Suprapubic skin (tissue), 4 donors: ENCODE results near the gene PRSS16.

ENCODE experiments used
- POLR2A ChIP-seq, 2 donors: fragments of 450-650 bp; IDR thresholded peaks; one replicate each; pipeline ENCODE4 v1.6.1; 2017; ENCODE audit warnings: antibody characterized with exemption in 2 of 2, mild to moderate bottlenecking in 2 of 2, moderate library complexity in 2 of 2
- POLR2AphosphoS5 ChIP-seq, 3 donors: sonication (generic); formaldehyde crosslinking; IDR thresholded peaks; one replicate each; pipeline ENCODE4 v1.6.1; 2017; ENCODE audit warnings: antibody characterized with exemption in 3 of 3
- TF ChIP-seq, protein P1 (sequence below), 2 donors: fragments of 200-600 bp in 1 of 2; fragments of 450-650 bp in 1 of 2; sonication (generic) in 1 of 2; IDR thresholded peaks; one replicate each; pipeline ENCODE4 v1.5.1; 2016 to 2019; ENCODE audit warnings: antibody characterized with exemption in 2 of 2, mild to moderate bottlenecking in 1 of 2, moderate library complexity in 1 of 2

- TF ChIP-seq, protein P1, sequence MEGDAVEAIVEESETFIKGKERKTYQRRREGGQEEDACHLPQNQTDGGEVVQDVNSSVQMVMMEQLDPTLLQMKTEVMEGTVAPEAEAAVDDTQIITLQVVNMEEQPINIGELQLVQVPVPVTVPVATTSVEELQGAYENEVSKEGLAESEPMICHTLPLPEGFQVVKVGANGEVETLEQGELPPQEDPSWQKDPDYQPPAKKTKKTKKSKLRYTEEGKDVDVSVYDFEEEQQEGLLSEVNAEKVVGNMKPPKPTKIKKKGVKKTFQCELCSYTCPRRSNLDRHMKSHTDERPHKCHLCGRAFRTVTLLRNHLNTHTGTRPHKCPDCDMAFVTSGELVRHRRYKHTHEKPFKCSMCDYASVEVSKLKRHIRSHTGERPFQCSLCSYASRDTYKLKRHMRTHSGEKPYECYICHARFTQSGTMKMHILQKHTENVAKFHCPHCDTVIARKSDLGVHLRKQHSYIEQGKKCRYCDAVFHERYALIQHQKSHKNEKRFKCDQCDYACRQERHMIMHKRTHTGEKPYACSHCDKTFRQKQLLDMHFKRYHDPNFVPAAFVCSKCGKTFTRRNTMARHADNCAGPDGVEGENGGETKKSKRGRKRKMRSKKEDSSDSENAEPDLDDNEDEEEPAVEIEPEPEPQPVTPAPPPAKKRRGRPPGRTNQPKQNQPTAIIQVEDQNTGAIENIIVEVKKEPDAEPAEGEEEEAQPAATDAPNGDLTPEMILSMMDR (IDR thresholded peaks at IDR 0.05) = no peak
- no peak for TF ChIP-seq POLR2AphosphoS5 (IDR thresholded peaks at IDR 0.05)
- no peak for TF ChIP-seq POLR2A (IDR thresholded peaks at IDR 0.05)
Observed at GRCh38 chr6:27267857-27268434, 20.4 kb downstream of the PRSS16 start.
